HuH-7.5 (cell line): Measurements from ENCODE around the gene PRKCB.
"Not testable (repeated sequence)": the region's sequence is repeated elsewhere in the genome, so short reads cannot be mapped to it uniquely, and the experiment has no call there.

ENCODE experiments used
- DNase-seq: peaks from one replicate; pipeline ENCODE4 v3.0.0; 2011; ENCODE audit warnings: low spot score

PRKCB gene

DNA sequence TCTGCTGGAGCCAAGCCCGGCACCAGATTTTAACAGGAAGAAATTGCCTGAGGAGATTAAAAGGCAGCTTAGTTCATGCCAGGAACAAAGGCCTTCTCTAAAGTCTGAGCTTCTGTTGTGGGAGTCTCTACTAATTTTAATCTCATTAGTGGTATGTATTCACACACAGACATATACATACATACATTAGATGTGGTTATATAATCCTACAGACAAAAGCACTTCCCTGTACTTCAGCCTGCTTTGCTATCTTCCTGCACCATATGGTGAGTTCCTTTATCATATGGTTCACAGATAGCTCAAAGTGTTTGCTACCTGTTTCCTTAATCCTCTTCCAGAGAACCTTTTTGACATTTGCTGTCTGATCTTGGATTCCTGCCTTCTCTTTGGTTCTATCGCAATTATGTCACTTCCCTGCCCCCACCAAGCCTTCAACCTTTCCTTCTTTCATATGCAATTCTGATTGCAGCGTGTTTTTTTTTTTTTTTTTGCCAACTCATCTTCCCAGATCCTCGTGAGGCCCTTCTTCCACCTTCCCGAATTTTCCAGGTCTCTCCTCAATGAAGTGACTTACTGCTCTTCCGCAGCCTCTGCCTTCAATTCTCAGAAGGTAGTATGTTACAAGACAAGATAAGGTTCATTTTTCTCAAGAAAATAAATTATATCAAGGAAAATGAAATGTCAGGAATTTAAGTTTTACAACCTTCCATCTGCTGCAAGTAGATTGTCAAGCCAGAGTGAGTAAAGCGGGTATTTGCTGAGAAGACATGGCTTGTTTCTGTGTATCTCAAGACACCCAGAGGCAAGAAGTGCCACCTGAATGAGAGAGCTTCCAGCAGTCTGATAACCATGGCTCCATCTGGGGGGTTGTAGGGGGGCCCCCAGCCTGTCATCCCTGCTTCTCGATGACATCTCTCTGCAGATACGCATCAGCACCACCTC lies 300.1 kb downstream of the PRKCB start:
- no peak for DNase-seq

- no peak for DNase-seq
These were observed 302.2 kb downstream of the PRKCB start for GRCh38 chr16:24138024-24138423.

GRCh38 chr16:24138575-24138974 lies 302.8 kb downstream of the PRKCB start:
- DNase-seq: no peak

- no peak for DNase-seq
These were observed 303.5 kb downstream of the PRKCB start for GRCh38 chr16:24139282-24139681.

DNA sequence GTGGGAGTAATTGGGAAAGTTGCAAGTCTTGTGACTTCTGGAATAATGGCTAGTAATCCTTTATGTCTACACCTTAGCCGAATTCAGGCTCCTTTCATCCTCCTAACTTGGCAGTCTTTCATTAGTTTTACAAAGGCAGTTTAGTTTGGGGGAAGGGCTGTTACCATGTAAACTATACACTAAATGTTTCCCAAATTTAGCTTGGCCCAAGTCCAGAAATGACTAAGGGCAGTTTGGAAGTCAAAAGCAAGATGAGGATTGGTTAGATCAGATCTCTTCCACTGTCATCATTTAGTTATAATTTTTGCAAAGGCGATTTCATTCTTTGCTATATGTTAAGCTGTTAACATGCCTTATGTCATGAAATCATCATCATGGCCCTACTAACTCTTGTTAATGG lies 304.9 kb downstream of the PRKCB start:
- no peak for DNase-seq

DNA sequence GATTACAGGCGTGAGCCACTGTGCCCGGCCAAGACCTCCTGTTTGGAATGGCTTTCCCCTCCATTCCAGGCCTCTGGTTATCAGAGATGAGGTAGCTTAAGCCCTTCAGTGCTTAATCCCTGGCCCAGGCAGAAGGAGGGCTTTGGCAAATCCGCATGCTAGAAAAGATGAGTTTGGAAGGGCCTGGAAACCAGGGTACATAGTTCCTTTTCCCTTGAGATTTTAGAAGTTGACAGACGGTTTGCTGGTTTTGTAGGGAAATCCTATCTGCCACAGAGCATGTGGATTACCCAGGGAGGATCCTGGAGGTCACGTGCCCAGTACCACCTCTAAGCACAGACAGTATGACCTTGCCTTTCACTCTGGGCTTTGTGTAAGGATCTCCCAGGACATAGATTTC lies 305.7 kb downstream of the PRKCB start:
- no peak for DNase-seq

GRCh38 chr16:24141917-24142316 lies 306.1 kb downstream of the PRKCB start:
- DNase-seq: no peak

GRCh38 chr16:24145927-24146326 lies 310.1 kb downstream of the PRKCB start:
- no peak for DNase-seq

DNA sequence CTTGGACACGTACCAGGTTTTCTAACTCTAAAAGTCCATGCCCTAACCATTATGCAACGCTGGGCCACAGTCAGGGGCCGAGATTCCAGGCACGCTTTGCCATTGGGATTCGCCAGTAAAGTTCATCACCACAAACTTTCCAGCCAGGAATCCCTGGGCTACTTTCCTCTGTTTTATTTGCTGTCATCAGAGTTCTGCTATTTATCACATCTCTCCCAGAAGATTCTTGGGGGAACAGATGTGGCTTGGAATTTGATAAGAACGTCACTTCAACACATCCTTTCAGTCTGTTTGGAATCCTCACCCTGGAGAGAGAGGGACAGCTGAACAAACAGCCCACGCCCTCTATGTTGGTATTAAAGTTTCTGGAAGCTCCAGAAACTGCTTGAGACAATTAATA lies 310.7 kb downstream of the PRKCB start:
- DNase-seq: no peak

DNA sequence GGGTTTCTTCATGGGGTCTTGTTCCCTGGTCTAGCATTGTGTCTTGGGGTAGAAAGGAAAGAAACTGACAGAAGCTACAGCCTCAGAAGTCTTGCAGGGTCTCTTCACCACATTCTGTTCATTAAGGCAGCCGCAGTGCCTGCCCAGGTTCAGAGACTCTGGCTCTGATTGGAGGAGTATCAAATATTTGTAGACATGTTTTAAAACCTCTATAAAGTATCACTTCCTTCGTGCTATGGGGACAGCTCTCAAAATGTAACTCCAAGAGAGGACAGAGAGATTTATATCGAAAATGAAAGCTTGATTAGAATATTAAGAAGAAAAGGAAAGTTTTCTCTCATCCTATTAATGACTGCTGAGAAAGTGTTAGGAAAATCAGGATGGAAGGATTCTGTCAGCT lies 313.3 kb downstream of the PRKCB start:
- no peak for DNase-seq

- no peak for DNase-seq
These were observed 314.5 kb downstream of the PRKCB start for GRCh38 chr16:24150282-24150681.

GRCh38 chr16:24151482-24151939 lies 315.7 kb downstream of the PRKCB start:
- no peak for DNase-seq

DNA sequence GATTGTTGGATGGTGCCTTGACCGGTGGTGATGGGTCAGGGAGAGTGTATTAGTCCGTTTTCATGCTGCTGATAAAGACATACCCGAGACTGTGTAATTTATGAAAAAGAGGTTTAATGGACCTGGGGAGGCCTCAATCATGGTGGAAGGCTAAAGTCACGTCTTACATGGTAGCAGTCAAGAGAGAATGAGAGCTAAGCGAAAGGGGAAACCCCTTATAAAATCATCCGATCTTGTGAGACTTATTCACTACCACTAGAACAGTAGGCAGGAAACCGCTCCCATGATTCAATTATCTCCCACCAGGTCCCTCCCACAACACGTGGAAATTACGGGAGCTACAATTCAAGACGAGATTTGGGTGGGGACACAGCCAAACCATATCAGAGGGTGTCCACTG lies 316.3 kb downstream of the PRKCB start:
- DNase-seq: not testable (repeated sequence)

DNA sequence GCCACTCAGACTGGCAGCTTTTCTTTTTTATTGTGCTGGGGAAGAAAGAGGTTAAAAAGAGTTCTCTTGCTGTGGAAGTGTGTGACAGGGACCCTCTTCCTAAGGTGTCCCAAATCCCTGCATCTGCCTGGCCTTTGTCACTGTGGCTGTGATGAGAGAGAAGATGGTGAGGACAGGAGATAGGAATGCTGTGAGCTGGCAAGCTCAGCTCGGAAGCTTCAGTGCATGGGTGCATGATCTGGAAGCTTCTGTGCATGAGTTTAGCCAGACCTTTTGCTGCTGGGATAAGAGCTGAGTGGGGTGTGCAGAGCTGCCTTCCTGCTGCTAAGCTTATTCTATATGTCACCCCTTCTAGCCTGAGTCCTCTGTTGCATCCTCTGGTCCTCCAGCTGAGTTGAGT lies 317.0 kb downstream of the PRKCB start:
- DNase-seq: no peak

DNA sequence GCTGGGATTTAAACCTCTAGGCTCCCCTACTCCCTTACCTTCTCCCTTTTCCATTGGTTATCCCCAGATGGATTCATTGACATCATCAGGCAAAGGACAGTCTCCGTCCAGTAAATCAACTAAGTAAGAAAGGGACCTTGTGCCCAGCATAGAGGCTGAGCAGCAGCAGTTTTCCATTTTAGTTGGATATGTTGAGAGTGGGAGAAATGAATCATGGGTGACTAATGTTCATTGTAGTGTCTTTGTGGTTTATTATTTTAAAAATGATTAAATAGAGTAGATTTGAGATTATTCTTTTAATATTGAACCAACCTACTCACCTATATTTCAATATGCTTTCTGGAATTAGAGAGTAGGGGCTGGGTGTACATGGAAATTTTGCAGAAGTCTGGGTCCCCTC lies 321.0 kb downstream of the PRKCB start:
- no peak for DNase-seq

DNA sequence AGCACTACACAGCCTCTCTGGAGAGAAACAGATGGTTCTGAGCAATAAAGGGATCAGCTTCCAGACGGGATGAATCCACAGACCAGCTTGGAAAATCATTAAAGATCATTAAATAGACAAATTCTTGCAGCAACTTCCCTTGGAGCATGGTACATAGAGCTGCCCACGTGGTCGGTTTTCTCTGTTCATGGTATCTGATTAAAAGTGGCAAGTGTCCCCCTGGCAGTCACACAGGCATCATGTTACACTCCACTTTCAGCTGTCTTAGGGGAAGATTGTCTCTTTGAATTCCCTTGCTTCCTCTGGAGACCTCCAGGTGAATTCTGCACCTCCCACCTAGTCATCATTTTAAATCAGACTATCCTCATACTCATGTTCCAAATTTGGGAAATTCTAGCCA lies 328.2 kb downstream of the PRKCB start:
- no peak for DNase-seq

DNA sequence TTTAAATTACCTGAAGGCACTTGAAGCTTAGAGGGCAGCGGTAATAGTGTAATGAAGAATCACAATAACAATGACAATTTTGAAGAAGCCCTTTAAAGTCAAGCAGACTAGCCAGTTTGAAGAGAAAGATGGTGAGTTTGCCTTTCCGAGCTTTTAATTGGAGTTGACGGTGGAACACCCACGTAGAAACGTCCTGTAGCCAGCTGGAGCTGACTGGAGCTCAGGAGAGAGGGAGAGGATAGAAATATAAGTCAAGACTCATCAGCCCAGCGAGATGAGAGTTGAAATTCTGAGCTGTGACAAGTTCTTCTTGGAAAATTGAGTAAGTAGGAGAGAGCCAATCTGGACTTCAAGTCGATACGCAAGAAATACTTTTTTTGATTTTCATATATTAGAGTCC lies 328.6 kb downstream of the PRKCB start:
- DNase-seq: no peak

DNA sequence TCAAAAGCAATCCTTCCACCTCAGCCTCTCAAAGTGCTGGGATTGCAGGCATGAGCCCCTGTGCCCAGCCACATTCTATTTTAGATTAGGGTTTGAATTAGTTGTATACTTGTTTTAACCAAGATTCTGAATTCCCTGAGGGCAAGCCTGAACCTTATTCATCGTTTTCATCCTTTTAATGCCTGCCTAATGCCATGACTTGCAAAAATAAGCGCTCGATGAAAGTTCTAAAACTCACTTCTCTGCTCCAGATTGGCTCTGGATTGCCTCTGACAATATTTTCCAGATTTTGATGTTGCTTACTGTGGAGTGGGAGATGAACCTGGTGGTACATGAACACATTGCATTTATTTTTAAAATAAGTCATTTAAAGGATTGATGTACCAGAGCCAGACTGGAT lies 329.5 kb downstream of the PRKCB start:
- DNase-seq: no peak

GRCh38 chr16:24166661-24167528 lies 331.1 kb downstream of the PRKCB start:
- no peak for DNase-seq

DNA sequence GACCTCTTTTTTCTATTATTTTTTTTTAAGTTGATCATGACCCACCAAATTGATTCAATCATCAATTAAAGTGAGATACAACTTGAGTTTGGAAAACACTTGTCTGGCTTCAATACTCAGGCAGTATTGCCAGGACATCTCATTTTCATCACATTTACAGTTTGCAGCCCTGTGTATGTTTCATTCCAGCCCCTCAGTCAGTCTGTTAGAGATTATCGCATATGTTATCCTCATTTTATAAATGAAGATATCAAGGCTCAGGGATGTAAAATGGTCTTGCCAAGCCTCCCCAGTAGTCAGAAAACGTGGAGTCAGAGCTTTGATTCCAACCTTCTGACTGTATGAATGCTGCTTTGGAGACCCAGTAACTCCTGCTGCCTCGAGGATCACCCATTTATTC lies 333.1 kb downstream of the PRKCB start:
- no peak for DNase-seq

- no peak for DNase-seq
These were observed 334.6 kb downstream of the PRKCB start for GRCh38 chr16:24170407-24170806.

DNA sequence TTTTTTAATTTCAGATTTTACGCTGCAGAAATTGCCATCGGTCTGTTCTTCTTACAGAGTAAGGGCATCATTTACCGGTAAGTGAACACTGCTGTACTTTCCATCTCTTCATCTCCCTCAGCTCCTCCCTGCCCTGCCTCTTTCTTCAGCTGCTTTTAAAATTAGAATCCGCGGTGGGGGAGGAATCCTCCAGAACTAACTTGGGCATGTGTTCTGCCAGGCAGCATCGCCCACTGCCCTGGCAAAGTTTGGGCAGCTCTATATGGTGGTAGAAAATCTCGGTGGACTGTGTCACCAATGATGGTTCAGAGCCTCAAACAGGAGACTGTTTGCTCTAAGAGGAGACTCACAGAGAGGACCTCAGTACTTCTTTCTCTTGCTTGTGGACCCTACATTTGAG lies 338.7 kb downstream of the PRKCB start:
- DNase-seq: no peak

DNA sequence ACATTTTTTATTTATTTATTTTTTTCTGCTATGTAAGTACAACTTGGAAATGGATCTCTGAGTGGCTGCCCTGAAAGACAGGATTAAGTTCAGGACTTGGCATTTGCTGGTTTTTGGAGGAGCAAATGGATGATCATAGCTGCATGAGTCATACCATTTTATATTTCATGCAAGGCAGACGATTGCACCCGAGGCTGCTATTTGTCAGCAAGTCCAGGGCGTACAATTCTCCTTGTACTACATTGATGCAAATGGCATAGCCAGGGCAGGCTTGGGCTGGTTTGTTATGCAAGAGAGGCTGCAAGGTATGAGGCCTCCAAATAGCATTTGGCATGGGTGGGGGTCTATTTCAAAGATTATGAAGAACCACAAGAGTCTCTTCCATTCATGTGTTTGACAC lies 339.2 kb downstream of the PRKCB start:
- DNase-seq: no peak
